Activated CD4-positive, alpha-beta T cell treated with anti-CD3 and anti-CD28 coated beads, Interleukin-2, amount 10 ng/mL, durations not matched to agents 7 days and 5 days (primary cell): Measurements from ENCODE around the gene HDGFL2. TPM values are rescaled to one million over a fixed set of nuclear protein-coding genes. Genes with fewer than 3 reads are reported as not detected.

Experiments
- CTCF ChIA-PET: fragments of 350-600 bp; sonication (Branson Sonifier 250); formaldehyde crosslinking; loops from one replicate; lab custom pipeline; 2021; ENCODE audit warnings: antibody characterized with exemption; lab: Charles Lee
- POLR2A ChIA-PET: fragments of 350-600 bp; sonication (Branson Sonifier 250); formaldehyde crosslinking; loops from one replicate; lab custom pipeline; 2021; ENCODE audit warnings: antibody characterized with exemption; lab: Charles Lee
- DNase-seq: peaks from one replicate; pipeline ENCODE4 v3.0.0-alpha.2; 2020
- H3K27ac Mint-ChIP-seq: one replicate; pipeline ENCODE4 v1.8.0; 2021; ENCODE audit warnings: mild to moderate bottlenecking, moderate library complexity, mixed read lengths
- H3K27me3 Mint-ChIP-seq: one replicate; pipeline ENCODE4 v1.8.0; 2021; ENCODE audit warnings: mixed read lengths
- H3K36me3 Mint-ChIP-seq: one replicate; pipeline ENCODE4 v1.8.0; 2021; ENCODE audit warnings: low read depth, mixed read lengths
- H3K4me1 Mint-ChIP-seq: one replicate; pipeline ENCODE4 v1.8.0; 2021; ENCODE audit warnings: mixed read lengths
- H3K4me3 Mint-ChIP-seq: one replicate; pipeline ENCODE4 v1.8.0; 2021; ENCODE audit warnings: mild to moderate bottlenecking, moderate library complexity, mixed read lengths
- H3K9me3 Mint-ChIP-seq: one replicate; pipeline ENCODE4 v1.8.0; 2021; ENCODE audit warnings: mixed read lengths
- total RNA-seq, 2 experiments: library from RNA; stranded (reverse); gene quantifications; one replicate each; pipeline ENCODE4 v1.2.3, GENCODE V29; 2021

The HDGFL2 gene
- total RNA-seq, 2 experiments from 2014 or later = 58.3 to 62.1 TPM

GRCh38 chr19:4448147-4448985 is 23.7 kb upstream of the HDGFL2 start:
- DNase-seq = no peak
- no peaks in the 10 kb centered on the region for H3K9me3 Mint-ChIP-seq
- H3K27me3 Mint-ChIP-seq = no peaks in the 10 kb centered on the region
- no peak overlapping the region for H3K27ac Mint-ChIP-seq
- ChIA-PET POLR2A (no interaction called here), CTCF (interaction anchor here (1.2 to 1.4 kb wide), 2 partner anchors 23 to 48 kb away, joined by 4 to 5 read pairs; partner anchors contain the start of gene SH3GL1)
- no peaks in the 10 kb centered on the region for H3K4me1 Mint-ChIP-seq
- peaks cover 15% of the 10 kb centered on the region for H3K36me3 Mint-ChIP-seq
- H3K4me3 Mint-ChIP-seq = no peak overlapping the region

GRCh38 chr19:4449022-4449638 is 23.0 kb upstream of the HDGFL2 start:
- peaks cover 15% of the 10 kb centered on the region for H3K36me3 Mint-ChIP-seq
- no peak overlapping the region for H3K27ac Mint-ChIP-seq
- no peaks in the 10 kb centered on the region for H3K27me3 Mint-ChIP-seq
- POLR2A ChIA-PET = no interaction called here
- no peak for DNase-seq
- CTCF ChIA-PET = interaction anchor here (1.2 to 1.4 kb wide), 2 partner anchors 22 to 49 kb away, joined by 4 to 5 read pairs; partner anchors contain the start of gene SH3GL1
- no peak overlapping the region for H3K4me3 Mint-ChIP-seq
- H3K4me1 Mint-ChIP-seq = no peaks in the 10 kb centered on the region
- no peaks in the 10 kb centered on the region for H3K9me3 Mint-ChIP-seq

GRCh38 chr19:4449639-4450028 is 22.5 kb upstream of the HDGFL2 start:
- Mint-ChIP-seq H3K4me3 (no peak overlapping the region), H3K27me3 (no peaks in the 10 kb centered on the region), H3K4me1 (no peaks in the 10 kb centered on the region), H3K9me3 (no peaks in the 10 kb centered on the region), H3K36me3 (peaks cover 15% of the 10 kb centered on the region), H3K27ac (no peak overlapping the region)
- no peak for DNase-seq
- POLR2A ChIA-PET = no interaction called here
- CTCF ChIA-PET = interaction anchor here (1.2 to 1.4 kb wide), 2 partner anchors 22 to 49 kb away, joined by 4 to 5 read pairs; partner anchors contain the start of gene SH3GL1

GRCh38 chr19:4452230-4452990 is 19.7 kb upstream of the HDGFL2 start:
- Mint-ChIP-seq H3K27ac (no peak overlapping the region), H3K27me3 (no peaks in the 10 kb centered on the region), H3K4me3 (no peak overlapping the region), H3K36me3 (peaks cover 15% of the 10 kb centered on the region), H3K4me1 (peaks cover 12% of the 10 kb centered on the region), H3K9me3 (no peaks in the 10 kb centered on the region)
- ChIA-PET CTCF (no interaction called here), POLR2A (no interaction called here)
- no peak for DNase-seq

- peaks cover 15% of the 10 kb centered on the region for H3K4me1 Mint-ChIP-seq
- H3K9me3 Mint-ChIP-seq = no peaks in the 10 kb centered on the region
- H3K36me3 Mint-ChIP-seq = peaks cover 13% of the 10 kb centered on the region
- H3K27me3 Mint-ChIP-seq = no peaks in the 10 kb centered on the region
- no peak overlapping the region for H3K27ac Mint-ChIP-seq
- DNase-seq = no peak
- CTCF ChIA-PET = interaction anchor here (1.1 kb wide), 1 partner anchor 16 kb away, joined by 3 read pairs; no protein-coding TSS in a partner anchor
- H3K4me3 Mint-ChIP-seq = no peak overlapping the region
- POLR2A ChIA-PET = no interaction called here
Observed at GRCh38 chr19:4453232-4454179, 18.6 kb upstream of the HDGFL2 start.

- H3K4me3 Mint-ChIP-seq = no peak overlapping the region
- DNase-seq = no peak
- ChIA-PET POLR2A (no interaction called here), CTCF (interaction anchor here (0.5 to 1.7 kb wide), 4 partner anchors 41 to 336 kb away, joined by 3 to 4 read pairs (median 4); no protein-coding TSS in a partner anchor)
- no peaks in the 10 kb centered on the region for H3K27me3 Mint-ChIP-seq
- H3K9me3 Mint-ChIP-seq = no peaks in the 10 kb centered on the region
- peaks cover 6% of the 10 kb centered on the region for H3K36me3 Mint-ChIP-seq
- peaks cover 15% of the 10 kb centered on the region for H3K4me1 Mint-ChIP-seq
- H3K27ac Mint-ChIP-seq = peak overlapping the region; percentile 2
Observed at GRCh38 chr19:4454747-4455718, 17.1 kb upstream of the HDGFL2 start.

- POLR2A ChIA-PET = no interaction called here
- DNase-seq = no peak
- Mint-ChIP-seq H3K27me3 (no peaks in the 10 kb centered on the region), H3K36me3 (peaks cover 2% of the 10 kb centered on the region), H3K4me3 (peak overlapping the region; percentile 90), H3K27ac (peak overlapping the region; percentile 92), H3K4me1 (peaks cover 15% of the 10 kb centered on the region), H3K9me3 (no peaks in the 10 kb centered on the region)
- CTCF ChIA-PET = interaction anchor here (1.7 kb wide), 1 partner anchor 69 kb away, joined by 4 read pairs; no protein-coding TSS in a partner anchor
Observed at GRCh38 chr19:4455719-4456475, 16.2 kb upstream of the HDGFL2 start.

- H3K36me3 Mint-ChIP-seq = no peaks in the 10 kb centered on the region
- ChIA-PET POLR2A (no interaction called here), CTCF (interaction anchor here (1.0 kb wide), 1 partner anchor 14 kb away, joined by 3 read pairs; no protein-coding TSS in a partner anchor)
- peak overlapping the region; percentile 90 for H3K4me3 Mint-ChIP-seq
- no peak for DNase-seq
- H3K4me1 Mint-ChIP-seq = peaks cover 15% of the 10 kb centered on the region
- no peaks in the 10 kb centered on the region for H3K27me3 Mint-ChIP-seq
- H3K27ac Mint-ChIP-seq = peak overlapping the region; percentile 92
- no peaks in the 10 kb centered on the region for H3K9me3 Mint-ChIP-seq
Observed at GRCh38 chr19:4456476-4456842, 15.6 kb upstream of the HDGFL2 start.

GRCh38 chr19:4456843-4457653 is 15.0 kb upstream of the HDGFL2 start:
- DNase-seq = peak; percentile 54
- Mint-ChIP-seq H3K36me3 (no peaks in the 10 kb centered on the region), H3K9me3 (no peaks in the 10 kb centered on the region), H3K27me3 (no peaks in the 10 kb centered on the region), H3K27ac (peak overlapping the region; percentile 92), H3K4me1 (peaks cover 15% of the 10 kb centered on the region), H3K4me3 (peak overlapping the region; percentile 90)
- ChIA-PET POLR2A (no interaction called here), CTCF (interaction anchor here (1.0 kb wide), 1 partner anchor 14 kb away, joined by 3 read pairs; no protein-coding TSS in a partner anchor)
